Glomerular visceral epithelial cell (primary cell): ENCODE results near the gene NIPAL3.
"Not testable (repeated sequence)": the region's sequence is repeated elsewhere in the genome, so short reads cannot be mapped to it uniquely, and the experiment has no call there.

Experiments used
- DNase-seq: peaks from one replicate; pipeline ENCODE4 v3.0.0-alpha.2; 2016; ENCODE audit errors: extremely low spot score

Gene NIPAL3

GRCh38 chr1:24517898-24518297 lies 102.3 kb downstream of the NIPAL3 start:
- no peak for DNase-seq

GRCh38 chr1:24520282-24520681 lies 104.7 kb downstream of the NIPAL3 start:
- DNase-seq: not testable (repeated sequence)
